Measurements from ENCODE around the gene SFXN4. TPM values are rescaled to one million over a fixed set of nuclear protein-coding genes. Genes with fewer than 3 reads are reported as not detected.
"Not testable (repeated sequence)": the region's sequence is repeated elsewhere in the genome, so short reads cannot be mapped to it uniquely, and the experiment has no call there.

The SFXN4 gene
- total RNA-seq, 2 donors from 2014 or later: 18.3 to 23.2 TPM

DNA sequence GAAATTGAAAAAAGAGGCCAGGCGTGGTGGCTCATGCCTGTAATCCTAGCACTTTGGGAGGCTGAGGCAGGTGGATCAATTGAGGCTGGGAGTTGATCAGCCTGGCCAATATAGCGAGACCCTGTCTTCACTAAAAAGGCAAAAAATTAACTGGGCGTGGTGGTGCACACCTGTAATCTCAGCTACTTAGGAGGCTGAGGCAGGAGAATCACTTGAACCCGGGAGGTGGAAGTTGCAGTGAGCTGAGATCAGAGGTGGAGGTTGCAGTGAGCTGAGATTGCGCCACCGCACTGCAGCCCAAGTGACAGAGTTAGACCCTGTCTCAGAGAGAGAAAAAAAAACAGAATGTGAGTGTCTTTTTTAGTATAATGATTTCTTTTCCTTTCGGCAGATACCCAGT is 59.6 kb downstream of the SFXN4 start:
- not testable (repeated sequence) for H3K27me3 Mint-ChIP-seq (ENCODE audit: insufficient read depth); DNase-seq; H3K27ac Mint-ChIP-seq; H3K4me1 Mint-ChIP-seq; H3K9ac ChIP-seq (ENCODE audit: extremely low read depth, low read length, poor library complexity, severe bottlenecking); H3K9me3 Mint-ChIP-seq; H3K9me3 ChIP-seq (ENCODE audit: control insufficient read depth, low read length); H3K27me3 ChIP-seq (ENCODE audit: control insufficient read depth, insufficient read depth, low read length, poor library complexity, severe bottlenecking); H3K27ac ChIP-seq (ENCODE audit: low read depth, low read length); H3K4me1 ChIP-seq (ENCODE audit: control insufficient read depth, insufficient read depth, low read length)
- WGBS, 2 experiments (ENCODE audit: insufficient coverage in 1 of 2, insufficient read length in 1 of 2): 93 to 96% methylated on average over 7 of the region's 7 CpGs
- H3K36me3 ChIP-seq (ENCODE audit: control insufficient read depth, insufficient read depth, low read length): peaks cover 37% of the 10 kb centered on the region
- H3K4me3 ChIP-seq (ENCODE audit: low read length): peak overlapping the region; percentile 96
- Mint-ChIP-seq H3K4me3 (peak overlapping the region; percentile 71), H3K36me3 (ENCODE audit: low read depth) (peaks cover 30% of the 10 kb centered on the region)

DNA sequence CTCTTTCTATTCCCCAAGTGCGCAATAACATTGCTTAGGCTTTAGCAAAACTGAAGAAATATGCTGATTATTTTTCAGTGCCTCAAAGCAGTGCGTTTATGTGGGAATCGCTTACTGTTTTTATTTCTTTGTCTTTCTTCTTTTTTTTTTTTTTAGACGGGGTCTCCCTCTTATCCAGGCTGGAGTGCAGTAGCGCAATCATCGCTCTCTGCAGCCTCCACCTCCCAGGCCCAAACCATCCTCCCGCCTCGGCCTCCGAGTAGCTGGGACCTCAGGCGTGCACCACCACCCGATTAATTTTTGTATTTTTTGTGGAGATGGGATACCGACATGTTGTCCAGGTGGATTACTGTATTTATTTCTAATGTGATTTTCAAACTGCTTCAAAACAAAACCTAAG is 60.4 kb downstream of the SFXN4 start:
- Histone ChIP-seq H3K27ac (ENCODE audit: low read depth, low read length) (no peak overlapping the region), H3K27me3 (ENCODE audit: control insufficient read depth, insufficient read depth, low read length, poor library complexity, severe bottlenecking) (no peaks in the 10 kb centered on the region), H3K36me3 (ENCODE audit: control insufficient read depth, insufficient read depth, low read length) (peaks cover 30% of the 10 kb centered on the region), H3K4me3 (ENCODE audit: low read length) (peak overlapping the region; percentile 96), H3K9me3 (ENCODE audit: control insufficient read depth, low read length) (no peaks in the 10 kb centered on the region), H3K4me1 (ENCODE audit: control insufficient read depth, insufficient read depth, low read length) (no peaks in the 10 kb centered on the region), H3K9ac (ENCODE audit: extremely low read depth, low read length, poor library complexity, severe bottlenecking) (peak overlapping the region; percentile 67)
- WGBS, 2 experiments (ENCODE audit: insufficient coverage in 1 of 2, insufficient read length in 1 of 2): 95 to 97% methylated on average over 3 to 12 of the region's 12 CpGs
- TF ChIP-seq CTCF (conservative IDR thresholded peaks at IDR 0.05): no peak
- H3K36me3 Mint-ChIP-seq (ENCODE audit: low read depth): peaks cover 27% of the 10 kb centered on the region
- DNase-seq: no peak
- no peaks in the 10 kb centered on the region for H3K9me3 Mint-ChIP-seq
- H3K4me3 Mint-ChIP-seq: peak overlapping the region; percentile 71
- no peak overlapping the region for H3K27ac Mint-ChIP-seq
- H3K4me1 Mint-ChIP-seq: peaks cover 2% of the 10 kb centered on the region
- peaks cover 2% of the 10 kb centered on the region for H3K27me3 Mint-ChIP-seq (ENCODE audit: insufficient read depth)

DNA sequence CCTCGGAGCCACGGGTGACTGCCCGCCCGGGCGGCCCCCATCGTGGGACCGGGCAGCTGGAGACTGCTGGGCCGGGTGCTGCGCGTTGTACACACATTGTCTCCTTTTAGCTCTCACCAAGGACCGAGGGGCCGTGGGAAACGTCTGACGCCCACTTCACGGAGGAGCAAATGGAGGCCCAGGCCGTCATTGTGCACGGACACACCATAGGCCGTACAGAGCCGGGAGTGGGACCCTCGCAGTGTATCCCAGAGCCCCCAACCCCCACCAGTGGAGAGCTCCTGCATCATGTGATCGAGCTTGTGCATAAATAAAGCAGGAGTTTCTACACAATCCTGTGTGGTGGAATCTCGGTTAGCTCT is 60.9 kb downstream of the SFXN4 start:
- no peaks in the 10 kb centered on the region for H3K9me3 ChIP-seq (ENCODE audit: control insufficient read depth, low read length)
- H3K27me3 ChIP-seq (ENCODE audit: control insufficient read depth, insufficient read depth, low read length, poor library complexity, severe bottlenecking): no peaks in the 10 kb centered on the region
- peak; percentile 68 for DNase-seq
- TF ChIP-seq CTCF (conservative IDR thresholded peaks at IDR 0.05): no peak
- no peaks in the 10 kb centered on the region for H3K9me3 Mint-ChIP-seq
- peaks cover 2% of the 10 kb centered on the region for H3K4me1 Mint-ChIP-seq
- no peak overlapping the region for H3K27ac ChIP-seq (ENCODE audit: low read depth, low read length)
- peak overlapping the region; percentile 67 for H3K9ac ChIP-seq (ENCODE audit: extremely low read depth, low read length, poor library complexity, severe bottlenecking)
- no peaks in the 10 kb centered on the region for H3K4me1 ChIP-seq (ENCODE audit: control insufficient read depth, insufficient read depth, low read length)
- peaks cover 24% of the 10 kb centered on the region for H3K36me3 ChIP-seq (ENCODE audit: control insufficient read depth, insufficient read depth, low read length)
- H3K4me3 Mint-ChIP-seq: peak overlapping the region; percentile 71
- peaks cover 22% of the 10 kb centered on the region for H3K36me3 Mint-ChIP-seq (ENCODE audit: low read depth)
- H3K27me3 Mint-ChIP-seq (ENCODE audit: insufficient read depth): peaks cover 2% of the 10 kb centered on the region
- 2 to 5% methylated on average over 11 to 22 of the region's 22 CpGs for WGBS, 2 experiments (ENCODE audit: insufficient coverage in 1 of 2, insufficient read length in 1 of 2)
- H3K27ac Mint-ChIP-seq: peak overlapping the region; percentile 72
- peak overlapping the region; percentile 96 for H3K4me3 ChIP-seq (ENCODE audit: low read length)

Data from endodermal cell (in vitro differentiated cells).